Progenitor cell of endocrine pancreas (in vitro differentiated cells): ENCODE data around the gene COX8A. TPM values are rescaled to one million over a fixed set of nuclear protein-coding genes. Genes with fewer than 3 reads are reported as not detected.

Experiments
- DNase-seq: peaks from one replicate; pipeline ENCODE4 v3.0.0; 2021; ENCODE audit warnings: low spot score; ENCODE audit not compliant: unreplicated experiment
- H3K27ac Mint-ChIP-seq: 2 replicates; pipeline ENCODE4 v1.8.0; 2021; ENCODE audit warnings: mild to moderate bottlenecking, moderate library complexity, mixed read lengths
- H3K27me3 Mint-ChIP-seq: 2 replicates; pipeline ENCODE4 v1.8.0; 2021; ENCODE audit warnings: mixed read lengths
- H3K36me3 Mint-ChIP-seq: 2 replicates; pipeline ENCODE4 v1.8.0; 2022; ENCODE audit warnings: mixed read lengths; ENCODE audit not compliant: insufficient read depth
- H3K4me1 Mint-ChIP-seq: 2 replicates; pipeline ENCODE4 v1.8.0; 2021; ENCODE audit warnings: low read depth, mixed read lengths
- H3K4me3 Mint-ChIP-seq: 2 replicates; pipeline ENCODE4 v1.8.0; 2021; ENCODE audit warnings: low read depth, mild to moderate bottlenecking, moderate library complexity, mixed read lengths
- H3K9me3 Mint-ChIP-seq: 2 replicates; pipeline ENCODE4 v1.8.0; 2021; ENCODE audit warnings: low read depth, mixed read lengths
- CTCF ChIP-seq: fragments of 200-600 bp; sonication (generic); IDR thresholded peaks from one replicate; pipeline ENCODE4 v1.5.0; 2021; ENCODE audit warnings: antibody characterized with exemption, mild to moderate bottlenecking; ENCODE audit not compliant: unreplicated experiment
- total RNA-seq: library from RNA; stranded (reverse); gene quantifications from 2 replicates; pipeline ENCODE4 v1.2.1, GENCODE V29; 2021

The COX8A gene
- total RNA-seq, 1 donor from 2014 or later = 221 TPM

- no peak for TF ChIP-seq CTCF
- Mint-ChIP-seq H3K9me3 (no peaks in the 10 kb centered on the region), H3K27me3 (peaks cover 38% of the 10 kb centered on the region), H3K36me3 (no peaks in the 10 kb centered on the region), H3K4me1 (peaks cover 7% of the 10 kb centered on the region), H3K4me3 (no peak overlapping the region), H3K27ac (no peak overlapping the region)
- DNase-seq = no peak
Measured at GRCh38 chr11:64020976-64021756, 46.7 kb downstream of the COX8A start.

DNA sequence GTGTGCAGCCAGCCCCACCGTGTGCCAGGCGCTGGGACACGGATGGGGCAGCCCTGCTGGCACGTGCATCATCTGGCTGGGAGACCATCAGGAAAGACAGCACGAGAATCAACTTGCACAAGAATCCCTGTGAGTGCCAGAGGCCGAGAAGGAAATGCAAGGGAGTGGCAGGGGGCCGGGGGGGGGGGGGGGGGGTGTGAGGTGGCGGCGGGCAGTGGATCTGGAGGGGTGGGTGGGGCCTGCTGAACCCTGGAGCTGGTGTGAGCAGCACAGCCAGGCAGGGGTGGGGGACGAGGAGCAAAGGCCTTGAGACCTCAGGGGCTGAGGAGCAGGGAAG is 47.3 kb downstream of the COX8A start:
- TF ChIP-seq CTCF = no peak
- peaks cover 8% of the 10 kb centered on the region for H3K4me1 Mint-ChIP-seq
- H3K27ac Mint-ChIP-seq = no peak overlapping the region
- no peak overlapping the region for H3K4me3 Mint-ChIP-seq
- H3K9me3 Mint-ChIP-seq = no peaks in the 10 kb centered on the region
- no peak for DNase-seq
- H3K27me3 Mint-ChIP-seq = peaks cover 39% of the 10 kb centered on the region
- no peaks in the 10 kb centered on the region for H3K36me3 Mint-ChIP-seq

GRCh38 chr11:64022125-64022784 is 47.8 kb downstream of the COX8A start:
- Mint-ChIP-seq H3K27ac (no peak overlapping the region), H3K4me1 (peaks cover 14% of the 10 kb centered on the region), H3K9me3 (no peaks in the 10 kb centered on the region), H3K36me3 (no peaks in the 10 kb centered on the region), H3K4me3 (no peak overlapping the region), H3K27me3 (peaks cover 39% of the 10 kb centered on the region)
- no peak for DNase-seq
- no peak for TF ChIP-seq CTCF

DNA sequence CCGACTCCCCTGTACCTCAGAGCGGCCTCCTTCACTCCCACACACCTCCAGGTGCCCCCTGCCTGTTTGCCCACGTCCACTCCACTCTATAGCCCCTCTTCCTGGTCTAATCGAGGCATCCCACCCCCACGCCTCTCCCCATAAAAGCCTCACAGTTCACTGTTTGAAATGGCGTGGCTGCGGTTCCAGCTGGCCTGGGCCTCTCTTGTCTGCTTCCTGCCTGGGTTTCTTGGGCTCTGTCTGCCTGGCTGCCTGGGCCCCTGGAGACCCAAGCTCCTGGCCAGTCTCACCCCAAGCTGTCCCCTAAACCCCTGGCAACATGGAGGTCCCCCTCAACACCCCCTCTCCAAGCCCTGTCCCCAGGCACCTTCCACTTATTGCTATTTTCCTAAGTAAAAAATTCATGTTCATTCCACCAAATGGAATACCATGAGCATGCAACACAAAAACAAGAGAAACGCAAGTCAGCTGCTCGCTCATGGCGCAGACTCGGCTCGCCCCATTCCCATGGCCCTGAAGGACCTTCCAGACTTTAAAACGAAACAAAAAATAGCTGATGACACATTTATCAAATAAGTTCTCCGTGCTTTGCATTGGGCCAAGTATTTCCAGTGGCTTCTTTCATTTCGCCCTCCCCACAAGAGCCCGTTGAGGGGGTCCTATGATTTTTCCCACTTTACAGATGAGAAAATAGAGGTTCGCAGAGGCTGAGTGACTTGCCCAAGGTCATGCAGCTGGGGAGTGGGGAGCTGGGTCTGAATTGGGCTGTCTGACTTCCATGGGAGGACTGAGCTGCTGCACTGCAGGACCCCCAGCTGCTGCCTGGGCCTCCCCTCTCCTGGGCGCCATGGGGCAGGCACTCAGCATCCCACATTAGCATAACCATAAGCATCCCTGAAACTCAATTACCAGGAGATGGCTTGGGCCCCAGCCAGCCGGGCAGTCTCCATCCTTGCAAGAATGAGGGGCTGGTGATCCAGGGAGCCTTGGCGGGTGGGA is 49.6 kb downstream of the COX8A start:
- DNase-seq = no peak
- H3K4me1 Mint-ChIP-seq = peaks cover 15% of the 10 kb centered on the region
- peaks cover 39% of the 10 kb centered on the region for H3K27me3 Mint-ChIP-seq
- H3K4me3 Mint-ChIP-seq = no peak overlapping the region
- TF ChIP-seq CTCF = no peak
- H3K27ac Mint-ChIP-seq = no peak overlapping the region
- H3K36me3 Mint-ChIP-seq = no peaks in the 10 kb centered on the region
- no peaks in the 10 kb centered on the region for H3K9me3 Mint-ChIP-seq

GRCh38 chr11:64025205-64025604 is 50.8 kb downstream of the COX8A start:
- H3K4me1 Mint-ChIP-seq = peaks cover 15% of the 10 kb centered on the region
- peaks cover 41% of the 10 kb centered on the region for H3K27me3 Mint-ChIP-seq
- H3K4me3 Mint-ChIP-seq = no peak overlapping the region
- H3K27ac Mint-ChIP-seq = peak overlapping the region; percentile 19
- H3K36me3 Mint-ChIP-seq = no peaks in the 10 kb centered on the region
- TF ChIP-seq CTCF = no peak
- no peaks in the 10 kb centered on the region for H3K9me3 Mint-ChIP-seq
- no peak for DNase-seq
